Upper lobe of left lung (tissue), 6 donors: Measurements from ENCODE around the gene PARL. TPM values are rescaled to one million over a fixed set of nuclear protein-coding genes. Genes with fewer than 3 reads are reported as not detected.

ENCODE experiments used
- ATAC-seq, 2 donors: fragments of 200-7000 bp; cut with Tn5 transposase; one replicate each; pipeline ENCODE4 v1.9.1; 2022; ENCODE audit warnings: mild to moderate bottlenecking in 2 of 2, moderate library complexity in 2 of 2; ENCODE audit not compliant: low FRiP score in 2 of 2
- DNase-seq, 2 donors: peaks; one replicate each; pipeline ENCODE4 v3.0.0-alpha.2; 2019 to 2020
- H3K27ac ChIP-seq, 4 donors: fragments of 200-600 bp; sonication (generic); one replicate each; pipeline ENCODE4 v1.5.1; 2016 to 2019
- H3K27me3 ChIP-seq, 4 donors: fragments of 200-600 bp; sonication (generic); one replicate each; pipeline ENCODE4 v1.5.1; 2017 to 2019
- H3K36me3 ChIP-seq, 4 donors: fragments of 200-600 bp; sonication (generic); one replicate each; pipeline ENCODE4 v1.5.1; 2016 to 2019
- H3K4me1 ChIP-seq, 4 donors: fragments of 200-600 bp; sonication (generic); one replicate each; pipeline ENCODE4 v1.5.1; 2018 to 2019
- H3K4me3 ChIP-seq, 4 donors: fragments of 200-600 bp; sonication (generic); one replicate each; pipeline ENCODE4 v1.5.1; 2017 to 2019; ENCODE audit warnings: mild to moderate bottlenecking in 2 of 4, moderate library complexity in 1 of 4
- H3K9me3 ChIP-seq, 4 donors: fragments of 200-600 bp; sonication (generic); one replicate each; pipeline ENCODE4 v1.5.1; 2018 to 2019
- EP300 ChIP-seq, 4 donors: sonication (generic); formaldehyde crosslinking; IDR thresholded peaks; one replicate each; pipeline ENCODE4 v1.5.1; 2017; ENCODE audit warnings: antibody characterized with exemption in 4 of 4, control low read depth in 2 of 4
- POLR2A ChIP-seq, 4 donors: fragments of 450-650 bp; IDR thresholded peaks; one replicate each; pipeline ENCODE4 v1.5.1; 2016 to 2017; ENCODE audit warnings: antibody characterized with exemption in 4 of 4, mild to moderate bottlenecking in 2 of 4
- POLR2AphosphoS5 ChIP-seq, 2 donors: sonication (generic); formaldehyde crosslinking; IDR thresholded peaks; one replicate each; pipeline ENCODE4 v1.5.1; 2017; ENCODE audit warnings: antibody characterized with exemption in 2 of 2
- WGBS, 2 donors: methylation state at CpG; one replicate each; pipeline ENCODE4 v1.1.5; 2017 to 2018; 5-methylcytosine and 5-hydroxymethylcytosine counted together
- total RNA-seq, 6 donors: library from RNA; depleted of rRNA in 4 of 6; stranded (reverse); fragments of >200 nt in 4 of 6; gene quantifications; one replicate each; pipeline versions ENCODE4 v1.1.0 to v1.2.1, GENCODE V29; 2016 to 2021
- TF ChIP-seq, protein P1 (sequence below), 6 experiments: fragments of 450-650 bp in 4 of 6; fragments of 200-600 bp in 2 of 6; sonication (generic) in 2 of 6; IDR thresholded peaks; one replicate each; pipeline ENCODE4 v1.5.1; 2016 to 2019; ENCODE audit warnings: antibody characterized with exemption in 6 of 6
- donor health status: DM: no; HTN: no; CAD: no; lungs with moderate emphysema.
- donor health status: DM: no; HTN: yes; CAD: no; lungs with severe emphysema.

PARL gene
- total RNA-seq, 6 donors from 2014 or later = 32.5 to 51.0 (median 40.5) TPM

DNA sequence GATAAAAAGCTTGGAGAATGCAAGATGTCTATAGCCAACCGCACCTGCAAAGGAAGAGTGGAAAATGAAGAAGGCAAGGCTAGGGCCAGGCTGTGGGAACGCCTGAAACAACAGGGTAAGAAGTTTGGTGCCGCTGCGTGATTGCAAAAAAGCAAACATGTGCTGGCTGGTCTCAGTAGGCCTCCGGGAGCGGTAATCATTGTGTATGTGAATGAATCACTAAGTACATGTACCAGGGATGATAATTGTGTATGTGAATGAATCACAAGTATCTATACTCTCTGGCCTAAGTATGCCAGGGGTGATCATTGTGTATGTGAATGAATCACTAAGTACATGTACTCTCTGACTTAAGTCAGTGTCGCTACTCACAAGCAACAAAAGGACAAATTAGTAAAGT is 40.3 kb upstream of the PARL start:
- TF ChIP-seq POLR2A (IDR thresholded peaks at IDR 0.05) (no peak), POLR2AphosphoS5 (IDR thresholded peaks at IDR 0.05) (no peak), EP300 (IDR thresholded peaks at IDR 0.05) (no peak)
- TF ChIP-seq, protein P1, sequence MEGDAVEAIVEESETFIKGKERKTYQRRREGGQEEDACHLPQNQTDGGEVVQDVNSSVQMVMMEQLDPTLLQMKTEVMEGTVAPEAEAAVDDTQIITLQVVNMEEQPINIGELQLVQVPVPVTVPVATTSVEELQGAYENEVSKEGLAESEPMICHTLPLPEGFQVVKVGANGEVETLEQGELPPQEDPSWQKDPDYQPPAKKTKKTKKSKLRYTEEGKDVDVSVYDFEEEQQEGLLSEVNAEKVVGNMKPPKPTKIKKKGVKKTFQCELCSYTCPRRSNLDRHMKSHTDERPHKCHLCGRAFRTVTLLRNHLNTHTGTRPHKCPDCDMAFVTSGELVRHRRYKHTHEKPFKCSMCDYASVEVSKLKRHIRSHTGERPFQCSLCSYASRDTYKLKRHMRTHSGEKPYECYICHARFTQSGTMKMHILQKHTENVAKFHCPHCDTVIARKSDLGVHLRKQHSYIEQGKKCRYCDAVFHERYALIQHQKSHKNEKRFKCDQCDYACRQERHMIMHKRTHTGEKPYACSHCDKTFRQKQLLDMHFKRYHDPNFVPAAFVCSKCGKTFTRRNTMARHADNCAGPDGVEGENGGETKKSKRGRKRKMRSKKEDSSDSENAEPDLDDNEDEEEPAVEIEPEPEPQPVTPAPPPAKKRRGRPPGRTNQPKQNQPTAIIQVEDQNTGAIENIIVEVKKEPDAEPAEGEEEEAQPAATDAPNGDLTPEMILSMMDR (IDR thresholded peaks at IDR 0.05) = no peak
- DNase-seq (no peak), ATAC-seq (no peak)
- 87 to 94% methylated on average over 7 of the region's 7 CpGs for WGBS, 2 donors
- H3K27ac ChIP-seq = no peak overlapping the region
- H3K27me3 ChIP-seq = no peaks in the 10 kb centered on the region
- H3K4me3 ChIP-seq = no peak overlapping the region
- peaks cover 0 to 70% (median 41%) of the 10 kb centered on the region in 4 donors for H3K36me3 ChIP-seq
- no peaks in the 10 kb centered on the region for H3K4me1 ChIP-seq
- H3K9me3 ChIP-seq = no peaks in the 10 kb centered on the region

DNA sequence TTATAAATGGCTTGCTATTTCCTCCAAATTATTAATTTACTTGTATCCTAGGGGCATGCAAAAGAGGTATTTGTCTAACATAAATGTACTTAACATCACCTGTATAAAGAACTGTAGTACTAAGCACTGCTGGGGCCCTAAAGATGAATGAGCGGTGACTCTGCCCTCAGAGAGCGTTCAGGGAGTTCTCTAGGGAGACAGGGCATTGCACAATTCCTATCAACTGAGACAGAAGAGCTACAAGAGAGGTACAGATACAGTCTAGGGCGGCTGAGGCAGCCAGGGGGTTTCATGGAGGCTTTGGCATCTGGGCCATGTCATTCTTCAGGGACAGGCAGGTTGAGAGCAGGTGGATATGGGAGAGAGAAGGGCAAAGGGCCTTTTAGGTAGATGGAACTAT is 39.9 kb upstream of the PARL start:
- WGBS, 2 donors = 93 to 94% methylated on average over 3 of the region's 3 CpGs
- no peak overlapping the region for H3K27ac ChIP-seq
- H3K36me3 ChIP-seq = peaks cover 0 to 74% (median 43%) of the 10 kb centered on the region in 4 donors
- TF ChIP-seq POLR2AphosphoS5 (IDR thresholded peaks at IDR 0.05) = no peak
- TF ChIP-seq, protein P1 (IDR thresholded peaks at IDR 0.05) = no peak
- no peak for TF ChIP-seq POLR2A (IDR thresholded peaks at IDR 0.05)
- no peak for TF ChIP-seq EP300 (IDR thresholded peaks at IDR 0.05)
- no peaks in the 10 kb centered on the region for H3K27me3 ChIP-seq
- no peaks in the 10 kb centered on the region for H3K4me1 ChIP-seq
- DNase-seq = no peak
- no peaks in the 10 kb centered on the region for H3K9me3 ChIP-seq
- no peak overlapping the region for H3K4me3 ChIP-seq
- no peak for ATAC-seq

DNA sequence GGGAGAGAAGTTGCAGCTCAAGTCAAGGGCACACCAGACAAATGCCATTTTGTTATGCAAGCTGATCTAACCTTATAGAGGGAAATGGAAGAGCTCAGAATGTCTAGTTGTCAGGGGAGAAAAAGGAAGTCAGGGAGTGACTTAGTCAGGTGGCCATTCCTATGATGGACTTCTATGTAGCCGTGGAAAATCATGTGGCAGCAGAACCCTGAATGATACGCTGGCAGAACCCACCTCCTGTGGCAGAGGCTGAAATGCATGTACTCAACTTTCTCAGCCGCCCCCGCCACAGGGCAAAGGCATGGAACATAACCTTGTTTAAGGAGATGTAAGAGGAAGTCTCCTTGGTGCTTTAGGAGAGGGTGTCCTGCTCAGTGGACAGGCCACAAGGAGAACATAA is 37.7 kb upstream of the PARL start:
- no peak for TF ChIP-seq POLR2AphosphoS5 (IDR thresholded peaks at IDR 0.05)
- 88 to 91% methylated on average over 4 of the region's 4 CpGs for WGBS, 2 donors
- H3K9me3 ChIP-seq = no peaks in the 10 kb centered on the region
- H3K4me3 ChIP-seq = no peak overlapping the region
- peaks cover 0 to 63% (median 35%) of the 10 kb centered on the region in 4 donors for H3K36me3 ChIP-seq
- no peaks in the 10 kb centered on the region for H3K27me3 ChIP-seq
- ATAC-seq (no peak), DNase-seq (no peak)
- no peak overlapping the region for H3K27ac ChIP-seq
- H3K4me1 ChIP-seq = no peaks in the 10 kb centered on the region

DNA sequence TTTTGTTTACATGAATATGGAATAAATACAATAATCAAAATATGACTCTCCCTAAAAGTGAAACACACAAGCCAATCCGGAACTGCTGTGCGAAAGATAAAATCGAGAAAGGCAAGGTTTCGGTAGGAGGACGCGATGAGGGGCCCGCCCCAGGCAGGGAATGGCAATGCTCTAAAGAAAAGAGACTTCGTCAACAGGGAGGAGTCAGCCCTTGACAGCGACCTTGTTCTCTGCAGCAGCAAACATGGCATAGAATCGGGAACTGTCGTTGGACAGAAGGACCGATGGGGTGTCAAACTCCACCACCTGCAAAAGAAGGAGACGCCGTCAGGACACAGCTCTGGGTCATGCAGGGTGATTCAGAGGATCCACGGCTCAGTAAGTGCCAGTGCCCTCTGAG is 36.4 kb upstream of the PARL start:
- TF ChIP-seq POLR2A (IDR thresholded peaks at IDR 0.05) (no peak), POLR2AphosphoS5 (IDR thresholded peaks at IDR 0.05) (no peak), EP300 (IDR thresholded peaks at IDR 0.05) (no peak)
- TF ChIP-seq, protein P1 (IDR thresholded peaks at IDR 0.05) = no peak
- no peaks in the 10 kb centered on the region for H3K27me3 ChIP-seq
- no peak overlapping the region for H3K4me3 ChIP-seq
- WGBS, 2 donors = 93 to 95% methylated on average over 15 of the region's 15 CpGs
- no peak for ATAC-seq
- peaks cover 0 to 6% (median 2%) of the 10 kb centered on the region in 4 donors for H3K4me1 ChIP-seq
- DNase-seq = no peak
- no peaks in the 10 kb centered on the region for H3K9me3 ChIP-seq
- peaks cover 0 to 55% (median 31%) of the 10 kb centered on the region in 4 donors for H3K36me3 ChIP-seq
- no peak overlapping the region for H3K27ac ChIP-seq

DNA sequence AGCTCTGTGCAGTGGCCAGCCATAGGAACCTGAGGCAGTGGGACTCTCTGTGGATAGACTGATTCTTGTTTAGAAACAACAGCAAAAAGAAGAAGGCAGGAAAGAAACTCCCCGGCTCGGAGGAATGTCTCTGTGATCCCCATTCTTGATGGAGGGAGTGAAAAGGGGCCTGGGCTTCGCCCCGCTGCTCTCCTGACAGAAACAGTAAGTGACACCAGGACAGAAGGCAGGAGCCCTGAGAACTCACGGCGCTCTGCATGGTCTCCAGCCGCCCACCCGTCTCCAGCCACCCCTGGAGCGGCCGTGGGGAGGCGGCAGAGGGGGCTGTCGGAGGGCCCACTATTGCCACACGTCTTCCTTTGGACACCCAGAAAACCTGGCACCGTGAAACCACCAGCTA is 35.7 kb upstream of the PARL start:
- H3K36me3 ChIP-seq = peaks cover 0 to 53% (median 29%) of the 10 kb centered on the region in 4 donors
- no peak overlapping the region for H3K27ac ChIP-seq
- H3K4me3 ChIP-seq = no peak overlapping the region
- ATAC-seq (no peak), DNase-seq (no peak)
- 87 to 90% methylated on average over 14 of the region's 14 CpGs for WGBS, 2 donors
- H3K9me3 ChIP-seq = no peaks in the 10 kb centered on the region
- TF ChIP-seq EP300 (IDR thresholded peaks at IDR 0.05) = no peak
- no peak for TF ChIP-seq POLR2A (IDR thresholded peaks at IDR 0.05)
- peaks cover 0 to 6% (median 2%) of the 10 kb centered on the region in 4 donors for H3K4me1 ChIP-seq
- H3K27me3 ChIP-seq = no peaks in the 10 kb centered on the region

DNA sequence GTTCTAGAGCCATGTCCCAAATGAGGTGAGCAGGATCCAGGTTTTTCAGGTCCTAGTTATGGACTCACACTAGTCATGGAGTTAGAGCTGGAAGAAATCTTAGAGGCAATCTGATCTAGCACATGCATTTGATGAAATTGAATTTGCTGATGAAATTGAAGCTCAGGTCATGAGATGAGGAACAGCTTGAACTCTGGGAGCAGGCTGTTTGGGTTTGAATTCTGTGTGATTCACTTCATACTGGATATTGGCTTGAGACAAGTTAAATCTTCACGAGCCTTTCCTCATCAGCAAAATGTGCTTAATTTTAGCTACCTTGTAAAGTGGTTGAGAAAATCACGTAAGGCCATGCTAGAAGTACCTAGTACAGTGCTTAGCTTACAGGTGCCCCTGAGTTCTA is 33.5 kb upstream of the PARL start:
- Histone ChIP-seq H3K4me1 (peaks cover 0 to 6% (median 2%) of the 10 kb centered on the region in 4 donors), H3K36me3 (peaks cover 0 to 35% (median 12%) of the 10 kb centered on the region in 4 donors), H3K27me3 (no peaks in the 10 kb centered on the region), H3K9me3 (no peaks in the 10 kb centered on the region), H3K4me3 (no peak overlapping the region), H3K27ac (no peak overlapping the region)
- DNase-seq (no peak), ATAC-seq (no peak)
- 79 to 95% methylated on average over 2 of the region's 2 CpGs for WGBS, 2 donors
- no peak for TF ChIP-seq POLR2A (IDR thresholded peaks at IDR 0.05)
